ENCODE data around the gene FAM47E. TPM values are rescaled to one million over a fixed set of nuclear protein-coding genes. Genes with fewer than 3 reads are reported as not detected.

The FAM47E gene, protein sequence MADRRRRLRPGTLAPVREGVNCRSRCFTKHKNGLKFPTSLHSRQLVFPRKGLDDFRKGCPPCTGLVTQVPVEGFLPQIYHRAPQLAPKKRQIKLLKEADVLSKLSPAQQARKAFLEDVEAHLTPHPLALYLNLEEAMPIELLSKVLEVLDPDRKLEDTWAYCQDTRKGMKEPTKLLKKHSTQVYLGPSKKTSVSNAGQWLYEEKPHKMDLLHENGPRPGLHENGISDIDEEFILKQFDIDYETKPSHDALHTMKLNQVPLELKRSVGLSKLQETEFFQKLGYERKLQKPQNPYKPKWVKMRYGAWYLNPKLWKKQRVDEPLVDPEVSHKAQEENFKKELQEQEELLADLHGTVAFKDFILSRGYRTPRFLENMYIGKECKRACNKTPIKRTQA
- total RNA-seq (ENCODE audit: unreplicated experiment), result 1.1 TPM
- long read RNA-seq, partial matches to known transcripts, result 0 of 1 reads
- long read RNA-seq, other reads (novel, unspliced or antisense), result 1 of 1 reads

DNA sequence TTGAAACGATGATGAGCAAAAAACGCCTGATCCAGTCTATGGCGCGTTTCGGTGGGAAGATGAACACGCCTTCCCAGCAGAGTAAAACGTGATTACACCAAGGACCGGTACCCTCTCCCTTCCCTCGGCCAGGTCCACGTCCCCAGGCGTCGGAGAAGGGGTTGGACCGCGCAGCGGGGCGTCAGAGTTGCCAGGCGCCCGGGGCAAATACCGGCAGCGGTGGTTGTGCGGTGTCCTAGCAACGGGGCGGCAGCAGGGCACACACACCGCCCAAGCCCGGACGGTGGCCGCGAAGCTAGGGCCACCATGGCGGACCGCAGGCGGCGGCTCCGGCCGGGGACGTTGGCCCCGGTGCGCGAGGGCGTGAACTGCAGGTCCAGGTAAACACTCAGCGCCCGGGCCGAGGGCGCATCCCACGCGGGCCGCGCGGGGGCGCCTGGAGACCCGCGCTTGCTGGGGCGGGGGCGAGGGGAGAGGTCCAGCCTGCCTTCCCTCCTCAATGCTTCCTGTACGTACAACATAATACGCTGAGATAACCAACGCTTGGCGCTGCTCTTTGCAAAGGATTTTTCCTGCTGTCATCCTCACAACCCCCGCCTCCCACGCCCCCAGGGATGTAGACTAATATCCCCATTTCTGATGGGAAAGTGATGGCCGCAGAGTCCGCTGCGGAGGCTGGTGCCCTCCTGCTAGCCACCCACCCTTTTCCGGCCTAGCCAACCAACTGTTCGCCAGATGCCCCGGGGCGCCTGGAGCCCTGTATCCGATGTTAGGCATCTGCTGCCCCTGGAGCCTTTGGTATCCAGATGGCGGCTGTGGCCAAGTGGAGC is at the start of gene FAM47E:
Gene FAM47E (plus strand): TSS at position 281 of the 830 bp plus-strand sequence. CDS start 26 bp downstream, at position 307.
- Mint-ChIP-seq H3K27me3 (ENCODE audit: unreplicated experiment) (peaks cover 4% of the 10 kb centered on the region), H3K36me3 (ENCODE audit: low read depth, unreplicated experiment) (no peaks in the 10 kb centered on the region), H3K9me3 (ENCODE audit: unreplicated experiment) (no peaks in the 10 kb centered on the region), H3K4me3 (ENCODE audit: unreplicated experiment) (peak within 1 kb of the TSS; percentile 91), H3K4me1 (ENCODE audit: unreplicated experiment) (peaks cover 8% of the 10 kb centered on the region), H3K27ac (ENCODE audit: unreplicated experiment) (peak within 1 kb of the TSS; percentile 95)
- TF ChIP-seq, protein P1, sequence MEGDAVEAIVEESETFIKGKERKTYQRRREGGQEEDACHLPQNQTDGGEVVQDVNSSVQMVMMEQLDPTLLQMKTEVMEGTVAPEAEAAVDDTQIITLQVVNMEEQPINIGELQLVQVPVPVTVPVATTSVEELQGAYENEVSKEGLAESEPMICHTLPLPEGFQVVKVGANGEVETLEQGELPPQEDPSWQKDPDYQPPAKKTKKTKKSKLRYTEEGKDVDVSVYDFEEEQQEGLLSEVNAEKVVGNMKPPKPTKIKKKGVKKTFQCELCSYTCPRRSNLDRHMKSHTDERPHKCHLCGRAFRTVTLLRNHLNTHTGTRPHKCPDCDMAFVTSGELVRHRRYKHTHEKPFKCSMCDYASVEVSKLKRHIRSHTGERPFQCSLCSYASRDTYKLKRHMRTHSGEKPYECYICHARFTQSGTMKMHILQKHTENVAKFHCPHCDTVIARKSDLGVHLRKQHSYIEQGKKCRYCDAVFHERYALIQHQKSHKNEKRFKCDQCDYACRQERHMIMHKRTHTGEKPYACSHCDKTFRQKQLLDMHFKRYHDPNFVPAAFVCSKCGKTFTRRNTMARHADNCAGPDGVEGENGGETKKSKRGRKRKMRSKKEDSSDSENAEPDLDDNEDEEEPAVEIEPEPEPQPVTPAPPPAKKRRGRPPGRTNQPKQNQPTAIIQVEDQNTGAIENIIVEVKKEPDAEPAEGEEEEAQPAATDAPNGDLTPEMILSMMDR (IDR thresholded peaks at IDR 0.05; ENCODE audit: unreplicated experiment), result no peak
- peak; percentile 87 for DNase-seq (ENCODE audit: low spot score)

DNA sequence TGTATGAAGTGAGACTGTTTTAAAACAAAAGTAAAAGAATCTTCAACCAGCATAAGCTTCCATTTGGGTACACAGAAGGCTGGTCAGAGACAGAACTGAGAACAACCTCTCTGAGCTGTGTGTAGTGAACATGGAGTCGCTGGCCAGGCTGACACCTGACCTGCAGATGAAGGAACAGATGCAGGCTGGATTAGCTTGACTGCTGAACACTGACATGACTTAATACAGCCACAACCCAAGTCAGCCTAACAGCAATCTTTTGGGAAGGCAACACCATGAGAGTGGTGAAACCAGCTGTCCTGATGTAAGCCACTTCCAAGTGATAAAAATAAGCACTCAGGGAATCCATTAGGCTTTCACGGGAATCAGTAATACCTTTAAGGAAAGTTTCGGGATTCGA is 48.0 kb upstream of the FAM47E start:
- Mint-ChIP-seq H3K4me3 (ENCODE audit: unreplicated experiment) (no peak overlapping the region), H3K27me3 (ENCODE audit: unreplicated experiment) (peaks cover 3% of the 10 kb centered on the region), H3K27ac (ENCODE audit: unreplicated experiment) (no peak overlapping the region), H3K4me1 (ENCODE audit: unreplicated experiment) (peaks cover 49% of the 10 kb centered on the region), H3K36me3 (ENCODE audit: low read depth, unreplicated experiment) (no peaks in the 10 kb centered on the region), H3K9me3 (ENCODE audit: unreplicated experiment) (no peaks in the 10 kb centered on the region)
- DNase-seq (ENCODE audit: low spot score), result no peak
- TF ChIP-seq, protein P1 (IDR thresholded peaks at IDR 0.05; ENCODE audit: unreplicated experiment), result no peak

DNA sequence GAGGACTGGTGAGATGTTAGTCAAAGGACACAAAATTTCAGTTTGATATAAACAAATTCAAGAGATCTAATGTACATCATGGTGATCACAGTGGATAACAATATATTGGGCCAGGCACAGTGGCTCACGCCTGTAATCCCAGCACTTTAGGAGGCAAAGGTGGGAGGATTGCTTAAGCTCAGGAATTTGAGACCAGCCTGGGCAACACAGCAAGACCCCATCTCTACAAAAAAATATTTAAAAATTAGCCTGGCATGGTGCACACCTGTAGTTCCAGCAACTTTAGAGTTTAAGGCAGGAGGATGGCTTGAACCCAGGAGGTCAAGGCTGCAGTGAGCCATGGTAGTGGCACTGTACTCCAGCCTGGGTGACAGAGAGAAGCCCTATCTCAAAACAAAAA is 46.6 kb upstream of the FAM47E start:
- TF ChIP-seq, protein P1 (IDR thresholded peaks at IDR 0.05; ENCODE audit: unreplicated experiment), result no peak
- peaks cover 46% of the 10 kb centered on the region for H3K4me1 Mint-ChIP-seq (ENCODE audit: unreplicated experiment)
- H3K9me3 Mint-ChIP-seq (ENCODE audit: unreplicated experiment), result no peaks in the 10 kb centered on the region

DNA sequence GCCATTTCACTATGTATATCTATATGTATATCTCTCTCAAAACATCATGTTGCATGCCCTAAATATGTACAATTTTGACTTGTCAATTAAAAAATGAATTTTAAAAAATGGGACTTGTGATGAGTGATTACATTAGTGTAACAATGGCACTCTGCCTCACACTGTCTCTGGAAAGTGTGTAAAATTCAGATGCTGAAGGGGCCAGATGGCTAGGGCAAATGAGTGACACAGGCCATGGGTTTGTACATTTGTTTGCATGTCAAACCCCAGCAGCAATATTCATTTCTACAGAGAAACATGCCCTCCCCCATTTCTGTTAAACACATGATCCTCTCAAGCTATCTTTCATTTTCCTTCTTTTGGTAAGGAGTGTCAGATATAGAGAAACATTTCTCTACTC is 46.0 kb upstream of the FAM47E start:
- Mint-ChIP-seq H3K9me3 (ENCODE audit: unreplicated experiment) (no peaks in the 10 kb centered on the region), H3K27ac (ENCODE audit: unreplicated experiment) (no peak overlapping the region), H3K4me1 (ENCODE audit: unreplicated experiment) (peaks cover 49% of the 10 kb centered on the region), H3K27me3 (ENCODE audit: unreplicated experiment) (peaks cover 2% of the 10 kb centered on the region), H3K36me3 (ENCODE audit: low read depth, unreplicated experiment) (no peaks in the 10 kb centered on the region), H3K4me3 (ENCODE audit: unreplicated experiment) (no peak overlapping the region)
- TF ChIP-seq, protein P1 (IDR thresholded peaks at IDR 0.05; ENCODE audit: unreplicated experiment), result no peak
- DNase-seq (ENCODE audit: low spot score), result no peak

More for the DNA sequence above, 46.6 kb upstream of the FAM47E start:
- Mint-ChIP-seq H3K27me3 (ENCODE audit: unreplicated experiment) (peaks cover 2% of the 10 kb centered on the region), H3K27ac (ENCODE audit: unreplicated experiment) (no peak overlapping the region), H3K4me3 (ENCODE audit: unreplicated experiment) (no peak overlapping the region), H3K36me3 (ENCODE audit: low read depth, unreplicated experiment) (no peaks in the 10 kb centered on the region)
- DNase-seq (ENCODE audit: low spot score), result no peak

Data from endothelial cell (in vitro differentiated cells).